ENCODE measurements around the gene FBXO15.

GRCh38 chr18:74166386-74166785 lies 18.8 kb upstream of the FBXO15 start:
- TF ChIP-seq CTCF (conservative IDR thresholded peaks at IDR 0.05) (no peak), ZFX (IDR thresholded peaks at IDR 0.05) (no peak)
